Retinal pigment epithelial cell (primary cell): ENCODE data around the gene SLC35F1.

Experiments
- DNase-seq: peaks from one replicate; pipeline ENCODE4 v3.0.0-alpha.2; 2010; ENCODE audit warnings: low read depth
- H3K4me3 ChIP-seq: 2 replicates; pipeline ENCODE4 v1.5.1; 2011; ENCODE audit warnings: mild to moderate bottlenecking, low read length, control low read depth, moderate library complexity
- CTCF ChIP-seq: conservative IDR thresholded peaks from 2 replicates; pipeline ENCODE4 v1.5.1; 2011; ENCODE audit warnings: low read depth, low read length, control low read depth, inconsistent platforms

The SLC35F1 gene

GRCh38 chr6:117986396-117986795 is 79.3 kb downstream of the SLC35F1 start:
- no peak for TF ChIP-seq CTCF
- H3K4me3 ChIP-seq, result no peak overlapping the region
- DNase-seq, result no peak

- H3K4me3 ChIP-seq, result no peak overlapping the region
- DNase-seq, result no peak
- TF ChIP-seq CTCF, result no peak
Measured at GRCh38 chr6:117989086-117989485, 82.0 kb downstream of the SLC35F1 start.

- TF ChIP-seq CTCF, result no peak
- H3K4me3 ChIP-seq, result no peak overlapping the region
- DNase-seq, result no peak
Measured at GRCh38 chr6:117990151-117990550, 83.1 kb downstream of the SLC35F1 start.

GRCh38 chr6:117992856-117993255 is 85.8 kb downstream of the SLC35F1 start:
- H3K4me3 ChIP-seq, result no peak overlapping the region
- TF ChIP-seq CTCF, result no peak
- DNase-seq, result peak; percentile 17

GRCh38 chr6:118012944-118013343 is 105.9 kb downstream of the SLC35F1 start:
- no peak overlapping the region for H3K4me3 ChIP-seq
- no peak for TF ChIP-seq CTCF

GRCh38 chr6:118016532-118016931 is 109.5 kb downstream of the SLC35F1 start:
- H3K4me3 ChIP-seq, result no peak overlapping the region
- TF ChIP-seq CTCF, result no peak
- DNase-seq, result no peak

More at GRCh38 chr6:118012944-118013343, 105.9 kb downstream of the SLC35F1 start:
- DNase-seq, result no peak

- H3K4me3 ChIP-seq, result no peak overlapping the region
- no peak for DNase-seq
- TF ChIP-seq CTCF, result no peak
Measured at GRCh38 chr6:118017301-118017848, 110.3 kb downstream of the SLC35F1 start.
